A549 (cell line): ENCODE results near the gene SPC24. TPM values are rescaled to one million over a fixed set of nuclear protein-coding genes. Genes with fewer than 3 reads are reported as not detected.

Source experiments
- ATAC-seq, 2 experiments: fragments of 200-7000 bp in 1 of 2; fragments of >200 bp in 1 of 2; cut with Nextera tagmentation in 1 of 2; cut with Tn5 transposase in 1 of 2; 3 replicates each; pipeline versions ENCODE4 v1.8.0 to v1.9.1; 2018 to 2020; ENCODE audit warnings: mild to moderate bottlenecking in 1 of 2, moderate library complexity in 1 of 2
- CTCF ChIA-PET: fragments of 300-600 bp; sonication (Branson Sonifier 250); formaldehyde crosslinking; extraction: SDS; loops from one replicate; lab custom pipeline; 2021; ENCODE audit warnings: antibody characterized with exemption, inconsistent platforms; lab: Yijun Ruan, JAX
- POLR2A ChIA-PET: fragments of 350-600 bp; formaldehyde crosslinking; extraction: SDS; loops from one replicate; lab custom pipeline; 2021; ENCODE audit warnings: antibody characterized with exemption, inconsistent platforms; lab: Yijun Ruan, JAX
- DNase-seq, 2 experiments: peaks; one replicate each; pipeline versions ENCODE4 v3.0.0 to v3.0.0-alpha.2; 2011 to 2016; ENCODE audit warnings: low read depth in 1 of 2, low spot score in 1 of 2
- FAIRE-seq: peaks from 2 replicates; lab custom pipeline; 2011; peaks lifted over from hg19 to GRCh38; lab: Jason Lieb, UNC
- H3K27ac ChIP-seq, 2 experiments: fragments of >200 bp; sonication (Bioruptor Twin); formaldehyde crosslinking; 3 replicates each; pipeline ENCODE4 v1.5.1; 2016 to 2017
- H3K4me1 ChIP-seq: fragments of >200 bp; sonication (Bioruptor Twin); formaldehyde crosslinking; 3 replicates; pipeline ENCODE4 v1.6.1; 2016
- H3K4me2 ChIP-seq: fragments of >200 bp; sonication (Bioruptor Twin); formaldehyde crosslinking; 3 replicates; pipeline ENCODE4 v1.6.1; 2016
- H3K4me3 ChIP-seq: fragments of >200 bp; sonication (Bioruptor Twin); formaldehyde crosslinking; 3 replicates; pipeline ENCODE4 v1.5.1; 2016
- H3K9me3 ChIP-seq: fragments of >200 bp; sonication (Bioruptor Twin); formaldehyde crosslinking; 3 replicates; pipeline ENCODE4 v1.6.1; 2016
- CBX2 ChIP-seq: fragments of 200-600 bp; sonication (generic); IDR thresholded peaks from 2 replicates; pipeline ENCODE4 v1.6.1; 2016; ENCODE audit warnings: low read depth, mild to moderate bottlenecking, borderline replicate concordance
- EP300 ChIP-seq, 2 experiments: fragments of >200 bp; sonication (Bioruptor Twin); formaldehyde crosslinking; IDR thresholded peaks; 2 replicates in 1 of 2; 3 replicates in 1 of 2; pipeline ENCODE4 v1.6.1; 2016 to 2017
- FOSB ChIP-seq: fragments of 250-450 bp; sonication (Bioruptor Pico); IDR thresholded peaks from 2 replicates; pipeline ENCODE4 v1.5.0; 2020; ENCODE audit warnings: mild to moderate bottlenecking, moderate library complexity
- HDAC2 ChIP-seq: fragments of 200-600 bp; sonication (generic); IDR thresholded peaks from 2 replicates; pipeline ENCODE4 v1.6.1; 2016
- HOXB5 ChIP-seq: fragments of 250-450 bp; sonication (Bioruptor Pico); IDR thresholded peaks from 2 replicates; pipeline ENCODE4 v1.5.0; 2020; ENCODE audit warnings: mild to moderate bottlenecking, moderate library complexity
- MAFK ChIP-seq: fragments of 450-650 bp; IDR thresholded peaks from 2 replicates; pipeline ENCODE4 v1.6.1; 2014; ENCODE audit not compliant: partially characterized antibody
- RCOR1 ChIP-seq: fragments of 150-350 bp; IDR thresholded peaks from 2 replicates; pipeline ENCODE4 v1.6.1; 2014; ENCODE audit warnings: antibody characterized with exemption, low read length, low read depth
- RFX5 ChIP-seq: fragments of 450-650 bp; IDR thresholded peaks from 2 replicates; pipeline ENCODE4 v1.7.1; 2014; ENCODE audit warnings: antibody characterized with exemption, mild to moderate bottlenecking, moderate library complexity
- TP53 ChIP-seq: fragments of 250-450 bp; sonication (Bioruptor Pico); IDR thresholded peaks from 2 replicates; pipeline ENCODE4 v1.5.0; 2021; ENCODE audit warnings: mild to moderate bottlenecking, moderate library complexity
- WGBS: methylation state at CpG from one replicate; pipeline ENCODE4 v1.1.6; 2017; ENCODE audit errors: missing lambda C conversion rate; 5-methylcytosine and 5-hydroxymethylcytosine counted together
- polyA plus RNA-seq, 4 experiments: library from polyadenylated mRNA; depleted of rRNA in 3 of 4; stranded (reverse); fragments of >200 nt; fragmentation: RNase III in 1 of 4; extraction: RNeasy Plus Mini Kit Qiagen cat#74134 plus additional on column Dnase treatment in 1 of 4; gene quantifications; 2 replicates in 3 of 4; 3 replicates in 1 of 4; pipeline ENCODE4 v1.2.3, GENCODE V29; 2011 to 2017
- TF ChIP-seq, protein P1 (sequence below): IDR thresholded peaks from 2 replicates; pipeline ENCODE4 v1.6.1; 2012
- TF ChIP-seq, protein P2 (sequence below): fragments of >200 bp; sonication (Bioruptor Twin); formaldehyde crosslinking; IDR thresholded peaks from 3 replicates; pipeline ENCODE4 v1.6.1; 2016
- TF ChIP-seq, protein P3 (sequence below): fragments of >200 bp; sonication (Bioruptor Twin); formaldehyde crosslinking; IDR thresholded peaks from 3 replicates; pipeline ENCODE4 v1.5.1; 2016
- TF ChIP-seq, protein P4 (sequence below): fragments of 150-350 bp; IDR thresholded peaks from 2 replicates; pipeline ENCODE4 v1.6.1; 2014; ENCODE audit warnings: low read depth, mild to moderate bottlenecking, low read length
- TF ChIP-seq, protein P5 (sequence below): fragments of 200-600 bp; sonication (generic); IDR thresholded peaks from 2 replicates; pipeline ENCODE4 v1.6.1; 2016; ENCODE audit warnings: antibody characterized with exemption, mild to moderate bottlenecking, moderate library complexity
- TF ChIP-seq, protein P6 (sequence below): fragments of 250-450 bp; sonication (Bioruptor Pico); IDR thresholded peaks from 2 replicates; pipeline ENCODE4 v1.5.0; 2020; ENCODE audit warnings: low read depth, mild to moderate bottlenecking, moderate library complexity

SPC24 gene
- polyA plus RNA-seq, 2 of the 4 experiments (the other 2 are of a cell fraction): 16.5 to 22.2 TPM

DNA sequence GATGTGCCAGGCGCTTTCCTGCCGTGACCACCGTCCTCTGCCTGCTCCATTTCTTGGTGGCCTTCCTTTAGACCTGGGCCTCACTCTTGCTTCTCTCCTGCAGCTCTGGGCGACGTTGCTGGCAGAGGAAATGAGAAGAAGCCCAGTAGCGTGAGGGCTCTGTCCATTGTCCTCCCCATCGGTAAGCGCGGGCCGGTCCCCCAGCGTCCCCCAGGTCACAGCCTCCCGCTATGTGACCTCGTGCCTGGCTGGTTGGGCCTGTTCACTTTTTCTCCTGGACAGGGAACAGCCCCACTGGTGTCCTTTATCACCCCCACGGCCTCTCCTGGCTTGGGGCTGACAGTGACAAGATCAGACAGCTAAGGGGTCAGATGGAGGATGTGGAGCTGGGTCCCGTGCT lies 27.7 kb downstream of the SPC24 start:
- no peak for FAIRE-seq
- H3K4me2 ChIP-seq: no peak overlapping the region
- CTCF ChIA-PET: interaction anchor here (1.2 to 5.0 kb wide), 4 partner anchors 9 to 191 kb away, joined by 3 to 31 read pairs (median 6); no protein-coding TSS in a partner anchor
- no peak overlapping the region; a peak in 1 of 6 replicates for H3K27ac ChIP-seq
- POLR2A ChIA-PET: no interaction called here
- 85% methylated on average over 15 of the region's 15 CpGs for WGBS
- H3K9me3 ChIP-seq: no peaks in the 10 kb centered on the region
- TF ChIP-seq RCOR1: no peak
- TF ChIP-seq, protein P1, sequence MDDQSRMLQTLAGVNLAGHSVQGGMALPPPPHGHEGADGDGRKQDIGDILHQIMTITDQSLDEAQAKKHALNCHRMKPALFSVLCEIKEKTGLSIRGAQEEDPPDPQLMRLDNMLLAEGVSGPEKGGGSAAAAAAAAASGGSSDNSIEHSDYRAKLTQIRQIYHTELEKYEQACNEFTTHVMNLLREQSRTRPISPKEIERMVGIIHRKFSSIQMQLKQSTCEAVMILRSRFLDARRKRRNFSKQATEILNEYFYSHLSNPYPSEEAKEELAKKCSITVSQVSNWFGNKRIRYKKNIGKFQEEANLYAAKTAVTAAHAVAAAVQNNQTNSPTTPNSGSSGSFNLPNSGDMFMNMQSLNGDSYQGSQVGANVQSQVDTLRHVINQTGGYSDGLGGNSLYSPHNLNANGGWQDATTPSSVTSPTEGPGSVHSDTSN: no peak
- TF ChIP-seq FOSB (CRISPR knock-in tag): no peak
- no peak for TF ChIP-seq CBX2
- TF ChIP-seq, protein P2, sequence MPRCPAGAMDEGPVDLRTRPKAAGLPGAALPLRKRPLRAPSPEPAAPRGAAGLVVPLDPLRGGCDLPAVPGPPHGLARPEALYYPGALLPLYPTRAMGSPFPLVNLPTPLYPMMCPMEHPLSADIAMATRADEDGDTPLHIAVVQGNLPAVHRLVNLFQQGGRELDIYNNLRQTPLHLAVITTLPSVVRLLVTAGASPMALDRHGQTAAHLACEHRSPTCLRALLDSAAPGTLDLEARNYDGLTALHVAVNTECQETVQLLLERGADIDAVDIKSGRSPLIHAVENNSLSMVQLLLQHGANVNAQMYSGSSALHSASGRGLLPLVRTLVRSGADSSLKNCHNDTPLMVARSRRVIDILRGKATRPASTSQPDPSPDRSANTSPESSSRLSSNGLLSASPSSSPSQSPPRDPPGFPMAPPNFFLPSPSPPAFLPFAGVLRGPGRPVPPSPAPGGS: no peak
- TF ChIP-seq, protein P3, sequence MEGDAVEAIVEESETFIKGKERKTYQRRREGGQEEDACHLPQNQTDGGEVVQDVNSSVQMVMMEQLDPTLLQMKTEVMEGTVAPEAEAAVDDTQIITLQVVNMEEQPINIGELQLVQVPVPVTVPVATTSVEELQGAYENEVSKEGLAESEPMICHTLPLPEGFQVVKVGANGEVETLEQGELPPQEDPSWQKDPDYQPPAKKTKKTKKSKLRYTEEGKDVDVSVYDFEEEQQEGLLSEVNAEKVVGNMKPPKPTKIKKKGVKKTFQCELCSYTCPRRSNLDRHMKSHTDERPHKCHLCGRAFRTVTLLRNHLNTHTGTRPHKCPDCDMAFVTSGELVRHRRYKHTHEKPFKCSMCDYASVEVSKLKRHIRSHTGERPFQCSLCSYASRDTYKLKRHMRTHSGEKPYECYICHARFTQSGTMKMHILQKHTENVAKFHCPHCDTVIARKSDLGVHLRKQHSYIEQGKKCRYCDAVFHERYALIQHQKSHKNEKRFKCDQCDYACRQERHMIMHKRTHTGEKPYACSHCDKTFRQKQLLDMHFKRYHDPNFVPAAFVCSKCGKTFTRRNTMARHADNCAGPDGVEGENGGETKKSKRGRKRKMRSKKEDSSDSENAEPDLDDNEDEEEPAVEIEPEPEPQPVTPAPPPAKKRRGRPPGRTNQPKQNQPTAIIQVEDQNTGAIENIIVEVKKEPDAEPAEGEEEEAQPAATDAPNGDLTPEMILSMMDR: no peak
- TF ChIP-seq, protein P4, sequence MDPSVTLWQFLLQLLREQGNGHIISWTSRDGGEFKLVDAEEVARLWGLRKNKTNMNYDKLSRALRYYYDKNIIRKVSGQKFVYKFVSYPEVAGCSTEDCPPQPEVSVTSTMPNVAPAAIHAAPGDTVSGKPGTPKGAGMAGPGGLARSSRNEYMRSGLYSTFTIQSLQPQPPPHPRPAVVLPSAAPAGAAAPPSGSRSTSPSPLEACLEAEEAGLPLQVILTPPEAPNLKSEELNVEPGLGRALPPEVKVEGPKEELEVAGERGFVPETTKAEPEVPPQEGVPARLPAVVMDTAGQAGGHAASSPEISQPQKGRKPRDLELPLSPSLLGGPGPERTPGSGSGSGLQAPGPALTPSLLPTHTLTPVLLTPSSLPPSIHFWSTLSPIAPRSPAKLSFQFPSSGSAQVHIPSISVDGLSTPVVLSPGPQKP: no peak
- TF ChIP-seq HDAC2: no peak
- TF ChIP-seq RFX5: no peak
- no peak for TF ChIP-seq EP300 (IDR thresholded peaks at IDR 0.05)
- TF ChIP-seq TP53 (CRISPR knock-in tag): no peak
- TF ChIP-seq, protein P5, sequence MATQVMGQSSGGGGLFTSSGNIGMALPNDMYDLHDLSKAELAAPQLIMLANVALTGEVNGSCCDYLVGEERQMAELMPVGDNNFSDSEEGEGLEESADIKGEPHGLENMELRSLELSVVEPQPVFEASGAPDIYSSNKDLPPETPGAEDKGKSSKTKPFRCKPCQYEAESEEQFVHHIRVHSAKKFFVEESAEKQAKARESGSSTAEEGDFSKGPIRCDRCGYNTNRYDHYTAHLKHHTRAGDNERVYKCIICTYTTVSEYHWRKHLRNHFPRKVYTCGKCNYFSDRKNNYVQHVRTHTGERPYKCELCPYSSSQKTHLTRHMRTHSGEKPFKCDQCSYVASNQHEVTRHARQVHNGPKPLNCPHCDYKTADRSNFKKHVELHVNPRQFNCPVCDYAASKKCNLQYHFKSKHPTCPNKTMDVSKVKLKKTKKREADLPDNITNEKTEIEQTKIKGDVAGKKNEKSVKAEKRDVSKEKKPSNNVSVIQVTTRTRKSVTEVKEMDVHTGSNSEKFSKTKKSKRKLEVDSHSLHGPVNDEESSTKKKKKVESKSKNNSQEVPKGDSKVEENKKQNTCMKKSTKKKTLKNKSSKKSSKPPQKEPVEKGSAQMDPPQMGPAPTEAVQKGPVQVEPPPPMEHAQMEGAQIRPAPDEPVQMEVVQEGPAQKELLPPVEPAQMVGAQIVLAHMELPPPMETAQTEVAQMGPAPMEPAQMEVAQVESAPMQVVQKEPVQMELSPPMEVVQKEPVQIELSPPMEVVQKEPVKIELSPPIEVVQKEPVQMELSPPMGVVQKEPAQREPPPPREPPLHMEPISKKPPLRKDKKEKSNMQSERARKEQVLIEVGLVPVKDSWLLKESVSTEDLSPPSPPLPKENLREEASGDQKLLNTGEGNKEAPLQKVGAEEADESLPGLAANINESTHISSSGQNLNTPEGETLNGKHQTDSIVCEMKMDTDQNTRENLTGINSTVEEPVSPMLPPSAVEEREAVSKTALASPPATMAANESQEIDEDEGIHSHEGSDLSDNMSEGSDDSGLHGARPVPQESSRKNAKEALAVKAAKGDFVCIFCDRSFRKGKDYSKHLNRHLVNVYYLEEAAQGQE: no peak
- TF ChIP-seq, protein P6, sequence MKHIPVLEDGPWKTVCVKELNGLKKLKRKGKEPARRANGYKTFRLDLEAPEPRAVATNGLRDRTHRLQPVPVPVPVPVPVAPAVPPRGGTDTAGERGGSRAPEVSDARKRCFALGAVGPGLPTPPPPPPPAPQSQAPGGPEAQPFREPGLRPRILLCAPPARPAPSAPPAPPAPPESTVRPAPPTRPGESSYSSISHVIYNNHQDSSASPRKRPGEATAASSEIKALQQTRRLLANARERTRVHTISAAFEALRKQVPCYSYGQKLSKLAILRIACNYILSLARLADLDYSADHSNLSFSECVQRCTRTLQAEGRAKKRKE: no peak
- no peak for TF ChIP-seq HOXB5 (CRISPR knock-in tag)
- TF ChIP-seq MAFK: no peak
- H3K4me1 ChIP-seq: peaks cover 9% of the 10 kb centered on the region; the same call in 2 of the 3 replicates
- no peak for ATAC-seq
- DNase-seq: no peak
- no peak overlapping the region for H3K4me3 ChIP-seq
